GM08714 (cell line): ENCODE measurements around the gene SMARCA2.
A peak's percentile ranks its signal among the peaks of the same experiment; 100 is the strongest.

Experiments
- H3K4me3 ChIP-seq: fragments of 200-500 bp; sonication (Bioruptor generic); 2 replicates; pipeline ENCODE4 v1.5.1; 2014; ENCODE audit warnings: mild to moderate bottlenecking, low read length, inconsistent platforms
- ZNF274 ChIP-seq: IDR thresholded peaks from 2 replicates; pipeline ENCODE4 v1.6.1; 2012; ENCODE audit warnings: mild to moderate bottlenecking, low read depth, low read length

SMARCA2 gene

DNA sequence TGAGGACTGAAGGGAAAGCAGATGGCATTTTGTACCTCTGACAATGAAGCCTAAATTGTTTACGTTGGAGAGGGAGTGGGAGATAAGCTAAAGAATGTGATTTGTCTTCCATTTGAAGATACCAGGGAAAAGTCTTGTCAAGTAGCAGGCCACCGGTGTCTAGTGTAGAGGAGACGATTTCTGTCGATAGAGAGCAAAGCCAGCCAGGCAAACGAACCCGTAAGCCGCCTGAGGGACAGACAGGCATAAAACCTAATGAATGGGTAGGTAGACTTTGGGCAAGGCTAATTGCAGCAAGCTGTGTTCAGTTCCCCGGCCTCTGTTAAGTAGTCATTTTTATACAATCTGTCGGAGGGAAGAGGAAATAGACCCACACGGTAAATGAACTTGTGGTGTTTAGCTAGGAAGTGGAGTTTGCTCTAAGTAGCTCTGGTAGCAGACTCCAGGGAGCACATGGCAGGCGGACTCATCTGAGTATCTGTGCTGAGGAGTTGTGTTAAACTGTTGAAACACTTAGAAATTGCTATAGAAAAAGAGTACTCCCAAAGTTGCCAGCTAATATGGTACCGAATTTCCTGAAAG lies 28.8 kb downstream of the SMARCA2 start:
- no peak overlapping the region; the same call in 1 of the 2 replicates for H3K4me3 ChIP-seq
- TF ChIP-seq ZNF274: no peak

DNA sequence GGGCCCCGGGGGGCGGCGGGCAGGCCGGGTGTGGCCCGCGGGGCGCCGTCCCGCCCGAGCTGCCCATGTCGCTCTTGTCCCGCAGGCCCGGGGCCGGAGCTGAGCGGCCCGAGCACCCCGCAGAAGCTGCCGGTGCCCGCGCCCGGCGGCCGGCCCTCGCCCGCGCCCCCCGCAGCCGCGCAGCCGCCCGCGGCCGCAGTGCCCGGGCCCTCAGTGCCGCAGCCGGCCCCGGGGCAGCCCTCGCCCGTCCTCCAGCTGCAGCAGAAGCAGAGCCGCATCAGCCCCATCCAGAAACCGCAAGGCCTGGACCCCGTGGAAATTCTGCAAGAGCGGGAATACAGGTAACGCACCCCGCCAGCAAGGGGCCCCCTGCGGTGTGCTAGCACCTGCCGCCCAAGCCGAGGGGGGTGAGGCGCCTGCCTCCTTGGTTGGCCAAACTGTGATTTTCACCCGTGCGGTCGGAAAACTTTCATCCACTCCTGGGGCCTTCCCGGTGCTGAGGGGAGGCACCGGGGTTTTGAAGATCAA lies 32.1 kb downstream of the SMARCA2 start:
- no peak for TF ChIP-seq ZNF274
- no peak overlapping the region for H3K4me3 ChIP-seq

GRCh38 chr9:2047916-2048315 lies 32.8 kb downstream of the SMARCA2 start:
- no peak overlapping the region for H3K4me3 ChIP-seq

GRCh38 chr9:2050236-2050635 lies 35.1 kb downstream of the SMARCA2 start:
- H3K4me3 ChIP-seq: no peak overlapping the region

More at GRCh38 chr9:2047916-2048315, 32.8 kb downstream of the SMARCA2 start:
- TF ChIP-seq ZNF274: no peak

GRCh38 chr9:2053883-2054845 lies 39.0 kb downstream of the SMARCA2 start:
- TF ChIP-seq ZNF274: no peak
- peak overlapping the region; percentile 37 for H3K4me3 ChIP-seq

More at GRCh38 chr9:2050236-2050635, 35.1 kb downstream of the SMARCA2 start:
- TF ChIP-seq ZNF274: no peak

GRCh38 chr9:2055203-2055658 lies 40.1 kb downstream of the SMARCA2 start:
- no peak for TF ChIP-seq ZNF274
- no peak overlapping the region for H3K4me3 ChIP-seq

DNA sequence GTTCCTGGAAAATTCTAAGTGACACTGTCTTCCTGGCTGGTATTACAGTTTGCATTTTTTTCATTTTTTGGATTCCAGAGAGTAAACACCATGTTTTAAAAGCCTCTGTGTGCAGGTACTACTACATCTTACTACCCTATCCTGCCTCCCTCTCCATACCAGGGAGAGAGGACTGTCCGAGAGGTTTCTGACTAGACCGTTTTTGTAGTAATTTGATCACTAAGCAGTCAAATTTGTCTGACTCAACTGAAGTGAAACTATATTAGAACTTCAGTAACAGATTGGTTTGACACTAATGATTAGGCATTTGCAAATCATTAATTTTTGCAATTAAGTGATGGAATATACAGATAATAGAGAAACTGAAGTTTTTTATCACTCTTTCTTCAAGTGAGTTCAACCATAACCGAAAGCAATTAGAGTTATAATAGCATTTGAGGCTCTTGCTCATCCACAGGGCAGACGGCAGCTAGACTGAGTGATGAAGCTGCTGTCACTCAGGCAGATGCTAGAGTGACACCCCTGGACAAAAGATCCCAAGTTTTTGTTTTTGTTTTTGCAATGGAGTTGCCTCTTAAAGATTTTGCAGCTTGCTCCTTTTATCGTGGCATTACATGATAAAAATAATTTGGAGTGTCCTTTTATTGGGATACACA lies 44.3 kb downstream of the SMARCA2 start:
- no peak for TF ChIP-seq ZNF274
- no peak overlapping the region; the same call in 1 of the 2 replicates for H3K4me3 ChIP-seq

DNA sequence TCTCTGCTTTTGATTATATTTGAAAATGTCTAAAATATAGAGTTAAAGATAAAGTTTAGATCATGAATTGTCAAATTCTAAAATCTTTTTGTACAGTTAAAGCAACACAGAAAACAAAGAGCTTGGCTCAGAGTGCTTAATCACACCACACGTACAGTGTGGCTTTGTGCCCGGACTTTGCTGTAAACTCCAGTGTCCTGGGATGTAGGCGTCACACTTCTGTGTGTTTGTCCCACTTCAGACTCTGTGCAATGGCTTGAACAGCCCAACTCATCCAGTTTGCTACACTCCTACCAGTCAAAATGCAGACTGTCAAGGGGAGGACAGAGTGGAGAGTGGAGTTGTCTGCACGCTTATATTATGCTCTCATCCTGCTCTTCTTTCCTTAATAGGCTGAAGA lies 45.3 kb downstream of the SMARCA2 start:
- H3K4me3 ChIP-seq: no peak overlapping the region
- no peak for TF ChIP-seq ZNF274

DNA sequence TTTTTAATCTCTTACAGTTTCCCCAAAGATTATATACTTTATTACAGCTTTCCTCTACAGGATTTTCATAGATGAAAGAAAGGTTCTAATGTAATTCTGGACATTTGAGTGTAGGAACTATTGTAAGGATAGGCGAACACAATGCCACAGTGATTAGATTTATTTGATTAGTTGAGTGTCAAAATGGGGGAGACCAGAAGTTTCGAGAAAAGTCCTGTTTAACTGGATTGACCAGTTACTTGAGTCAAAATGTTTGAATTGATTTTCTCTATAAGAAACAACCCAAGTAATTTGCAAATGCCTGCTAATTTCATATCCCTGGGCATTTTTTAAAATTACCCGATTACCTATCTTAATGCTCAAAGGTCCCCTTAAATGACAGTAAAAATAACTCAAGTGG lies 50.6 kb downstream of the SMARCA2 start:
- TF ChIP-seq ZNF274: no peak
- no peak overlapping the region for H3K4me3 ChIP-seq

DNA sequence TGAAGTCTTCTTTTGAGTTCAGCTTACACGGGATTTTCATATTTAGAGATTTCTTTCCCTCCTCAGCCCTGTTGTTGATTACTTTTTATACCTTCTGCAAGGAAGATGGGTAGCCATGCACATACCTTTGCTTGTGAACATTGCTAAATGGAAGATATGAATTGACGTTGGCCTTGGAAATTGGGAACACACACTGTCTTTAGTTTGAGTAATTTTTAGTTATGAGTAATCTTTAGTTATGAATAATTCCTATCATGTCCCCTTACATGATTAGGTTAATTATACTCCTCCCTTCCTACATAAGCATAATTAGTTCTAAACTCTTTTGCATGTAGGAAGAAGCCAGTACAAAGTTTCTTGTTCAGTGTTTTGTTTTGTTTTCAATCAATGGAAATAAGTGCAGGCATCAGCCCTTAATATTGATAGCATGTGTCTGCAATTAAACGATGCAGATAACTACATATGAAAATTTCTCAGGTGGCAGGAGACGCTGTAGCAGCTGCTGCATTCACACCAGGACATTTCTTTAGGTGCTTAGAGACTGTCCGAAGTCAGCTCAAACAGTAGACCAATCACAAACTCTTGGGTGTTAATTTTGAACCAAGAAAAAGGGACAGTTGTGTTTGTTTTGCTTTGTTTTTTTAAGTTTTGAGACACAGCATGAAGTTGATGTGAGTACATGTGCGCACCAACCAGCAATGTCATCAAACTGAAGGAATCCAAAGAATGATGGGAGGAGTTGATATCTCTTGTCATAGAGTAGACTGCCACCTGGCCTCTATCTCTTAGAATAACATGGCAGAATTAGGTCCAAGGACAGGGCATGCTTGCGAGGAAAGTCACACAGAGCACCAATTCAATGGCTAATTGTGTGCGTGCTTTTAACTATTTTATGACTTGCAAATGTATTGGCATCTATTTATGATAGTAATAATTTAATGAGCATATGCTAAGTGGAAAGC lies 51.4 kb downstream of the SMARCA2 start:
- no peak overlapping the region for H3K4me3 ChIP-seq
- TF ChIP-seq ZNF274: no peak

- no peak overlapping the region for H3K4me3 ChIP-seq
- TF ChIP-seq ZNF274: no peak
These were observed 57.7 kb downstream of the SMARCA2 start for GRCh38 chr9:2072752-2073405.

DNA sequence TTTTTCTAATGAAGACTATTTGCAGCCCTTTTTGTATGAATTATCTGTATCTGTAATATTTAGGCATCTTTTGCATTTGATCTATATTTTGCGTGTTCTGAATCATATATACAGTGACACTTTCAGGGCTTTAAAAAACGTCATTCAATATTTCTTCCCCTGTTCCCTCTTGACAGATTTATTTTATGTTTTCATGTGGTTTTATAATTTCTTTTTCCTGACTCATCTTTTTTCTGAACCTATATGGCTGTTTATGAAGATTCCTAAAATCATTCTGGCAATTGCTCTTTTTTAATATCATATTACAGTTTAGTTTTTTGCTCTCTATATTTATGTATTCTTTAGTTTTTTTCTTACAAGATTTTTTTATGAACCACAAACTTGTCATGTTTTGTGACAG lies 67.6 kb downstream of the SMARCA2 start:
- no peak for TF ChIP-seq ZNF274
- no peak overlapping the region for H3K4me3 ChIP-seq

DNA sequence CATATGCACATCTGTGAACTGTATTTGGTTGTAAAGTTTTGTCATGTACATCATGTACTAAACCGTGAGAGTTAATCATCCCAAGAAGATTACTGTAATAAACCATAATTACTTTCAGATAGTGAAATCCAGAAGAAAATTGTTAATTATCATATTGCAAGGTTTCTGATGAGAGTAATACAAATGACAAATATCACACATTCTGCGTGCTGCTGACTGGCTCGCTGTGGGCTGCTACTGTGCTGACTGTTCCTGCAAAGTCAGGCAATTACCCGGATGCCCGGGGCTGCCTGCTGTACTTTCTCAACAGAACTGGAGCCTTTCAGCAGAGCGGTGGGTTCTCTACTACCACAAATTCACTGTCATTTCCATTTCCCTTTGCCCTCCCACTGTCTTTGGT lies 68.3 kb downstream of the SMARCA2 start:
- TF ChIP-seq ZNF274: no peak
- no peak overlapping the region for H3K4me3 ChIP-seq
